ENCODE results near the gene TANK. TPM values are rescaled to one million over a fixed set of nuclear protein-coding genes. Genes with fewer than 3 reads are reported as not detected.
A peak's percentile ranks its signal among the peaks of the same experiment; 100 is the strongest.
"Not testable (repeated sequence)": the region's sequence is repeated elsewhere in the genome, so short reads cannot be mapped to it uniquely, and the experiment has no call there.

The TANK gene
- total RNA-seq, 1 donor from 2014 or later: 34.4 TPM

GRCh38 chr2:161243312-161243711, 83.1 kb downstream of the TANK start:
- H3K27me3 Mint-ChIP-seq: peaks cover 30% of the 10 kb centered on the region
- H3K4me1 Mint-ChIP-seq (ENCODE audit: unreplicated experiment): peaks cover 22% of the 10 kb centered on the region
- H3K9me3 Mint-ChIP-seq: no peaks in the 10 kb centered on the region
- no peak overlapping the region for H3K4me3 Mint-ChIP-seq
- H3K27ac Mint-ChIP-seq: no peak overlapping the region
- no peak for DNase-seq (ENCODE audit: extremely low spot score, unreplicated experiment)
- no peaks in the 10 kb centered on the region for H3K36me3 Mint-ChIP-seq
- TF ChIP-seq, protein P1, sequence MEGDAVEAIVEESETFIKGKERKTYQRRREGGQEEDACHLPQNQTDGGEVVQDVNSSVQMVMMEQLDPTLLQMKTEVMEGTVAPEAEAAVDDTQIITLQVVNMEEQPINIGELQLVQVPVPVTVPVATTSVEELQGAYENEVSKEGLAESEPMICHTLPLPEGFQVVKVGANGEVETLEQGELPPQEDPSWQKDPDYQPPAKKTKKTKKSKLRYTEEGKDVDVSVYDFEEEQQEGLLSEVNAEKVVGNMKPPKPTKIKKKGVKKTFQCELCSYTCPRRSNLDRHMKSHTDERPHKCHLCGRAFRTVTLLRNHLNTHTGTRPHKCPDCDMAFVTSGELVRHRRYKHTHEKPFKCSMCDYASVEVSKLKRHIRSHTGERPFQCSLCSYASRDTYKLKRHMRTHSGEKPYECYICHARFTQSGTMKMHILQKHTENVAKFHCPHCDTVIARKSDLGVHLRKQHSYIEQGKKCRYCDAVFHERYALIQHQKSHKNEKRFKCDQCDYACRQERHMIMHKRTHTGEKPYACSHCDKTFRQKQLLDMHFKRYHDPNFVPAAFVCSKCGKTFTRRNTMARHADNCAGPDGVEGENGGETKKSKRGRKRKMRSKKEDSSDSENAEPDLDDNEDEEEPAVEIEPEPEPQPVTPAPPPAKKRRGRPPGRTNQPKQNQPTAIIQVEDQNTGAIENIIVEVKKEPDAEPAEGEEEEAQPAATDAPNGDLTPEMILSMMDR (conservative IDR thresholded peaks at IDR 0.05): no peak

GRCh38 chr2:161243905-161244304, 83.7 kb downstream of the TANK start:
- Mint-ChIP-seq H3K9me3 (no peaks in the 10 kb centered on the region), H3K27ac (peak overlapping the region; percentile 87), H3K4me1 (ENCODE audit: unreplicated experiment) (peaks cover 21% of the 10 kb centered on the region), H3K36me3 (no peaks in the 10 kb centered on the region), H3K4me3 (peak overlapping the region; percentile 86), H3K27me3 (peaks cover 27% of the 10 kb centered on the region)
- DNase-seq (ENCODE audit: extremely low spot score, unreplicated experiment): no peak
- TF ChIP-seq, protein P1 (conservative IDR thresholded peaks at IDR 0.05): no peak

DNA sequence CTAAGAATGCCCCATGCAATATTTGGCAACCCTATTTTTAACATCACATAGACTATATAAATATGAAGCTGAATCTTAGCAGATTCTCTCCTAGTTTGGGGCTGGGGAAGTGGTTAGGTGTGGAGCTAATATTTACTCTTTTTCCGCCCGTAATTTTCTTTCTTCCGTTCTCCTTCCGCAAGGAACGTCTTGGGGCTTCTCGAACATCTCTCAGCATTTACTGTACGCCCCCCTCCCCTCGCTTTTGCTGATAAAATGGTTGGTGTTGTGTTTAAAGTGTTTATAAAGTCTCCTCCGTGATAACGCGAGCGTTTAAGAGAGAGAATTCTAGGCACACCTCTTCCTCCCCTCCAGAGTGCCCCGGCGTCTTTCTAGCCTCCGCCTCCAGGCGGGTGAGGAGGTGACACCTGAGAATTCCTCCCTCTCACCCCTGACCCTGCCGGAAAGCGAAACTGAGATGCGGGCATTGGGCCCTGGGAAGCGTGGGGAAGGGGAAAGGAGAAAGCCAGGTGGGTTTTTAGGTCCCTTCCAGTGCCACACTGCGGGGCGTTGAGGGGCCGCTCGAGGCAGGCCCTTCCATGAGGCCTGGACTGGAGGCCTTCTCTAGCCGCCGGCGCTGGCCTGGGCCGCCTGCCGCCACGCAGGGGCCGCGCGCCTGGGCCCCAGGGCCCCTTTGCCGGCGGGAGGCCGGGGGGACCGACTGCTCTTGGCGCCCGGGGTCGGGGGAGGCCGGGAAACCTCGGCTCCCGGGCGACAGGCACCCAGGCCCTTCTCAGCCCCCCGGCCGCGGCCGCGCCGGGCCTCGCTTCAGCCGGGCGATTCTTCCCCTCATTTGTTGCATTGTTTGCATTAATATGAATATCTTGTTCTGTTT, 84.4 kb downstream of the TANK start:
- DNase-seq (ENCODE audit: extremely low spot score, unreplicated experiment); H3K9me3 Mint-ChIP-seq; H3K36me3 Mint-ChIP-seq: not testable (repeated sequence)
- Mint-ChIP-seq H3K4me3 (peak overlapping the region; percentile 87), H3K27me3 (peaks cover 27% of the 10 kb centered on the region), H3K4me1 (ENCODE audit: unreplicated experiment) (peaks cover 20% of the 10 kb centered on the region), H3K27ac (peak overlapping the region; percentile 87)

GRCh38 chr2:161245261-161245553, 85.0 kb downstream of the TANK start:
- Mint-ChIP-seq H3K27me3 (peaks cover 24% of the 10 kb centered on the region), H3K36me3 (no peaks in the 10 kb centered on the region), H3K9me3 (no peaks in the 10 kb centered on the region), H3K4me1 (ENCODE audit: unreplicated experiment) (peaks cover 16% of the 10 kb centered on the region), H3K27ac (peak overlapping the region; percentile 79), H3K4me3 (peak overlapping the region; percentile 87)
- no peak for DNase-seq (ENCODE audit: extremely low spot score, unreplicated experiment)
- TF ChIP-seq, protein P1 (conservative IDR thresholded peaks at IDR 0.05): no peak

- H3K9me3 Mint-ChIP-seq: no peaks in the 10 kb centered on the region
- H3K4me3 Mint-ChIP-seq: peak overlapping the region; percentile 87
- H3K36me3 Mint-ChIP-seq: no peaks in the 10 kb centered on the region
- H3K4me1 Mint-ChIP-seq (ENCODE audit: unreplicated experiment): peaks cover 16% of the 10 kb centered on the region
- H3K27ac Mint-ChIP-seq: peak overlapping the region; percentile 30
- peaks cover 24% of the 10 kb centered on the region for H3K27me3 Mint-ChIP-seq
- TF ChIP-seq, protein P1 (conservative IDR thresholded peaks at IDR 0.05): no peak
- no peak for DNase-seq (ENCODE audit: extremely low spot score, unreplicated experiment)
These were observed 85.4 kb downstream of the TANK start for GRCh38 chr2:161245671-161246070.

DNA sequence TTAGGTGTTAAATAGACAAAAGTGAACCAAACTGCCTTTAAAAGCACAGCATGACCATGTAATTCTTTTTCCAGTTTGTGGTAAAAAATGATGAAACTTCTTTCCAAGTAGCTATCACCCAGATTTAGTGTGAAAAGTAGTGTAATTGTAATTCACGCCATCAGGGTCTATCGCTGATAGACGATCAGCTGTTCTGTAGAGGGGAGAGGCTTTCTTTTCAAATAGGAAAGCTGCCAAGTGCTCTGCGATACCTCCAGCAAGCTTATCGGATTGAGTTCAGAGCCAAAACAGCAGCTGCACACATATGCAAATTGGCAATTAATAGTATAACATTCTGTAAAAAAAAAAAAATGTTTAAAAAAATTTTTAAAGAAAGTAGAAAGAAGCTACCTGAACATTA, 86.1 kb downstream of the TANK start:
- H3K27me3 Mint-ChIP-seq: peaks cover 24% of the 10 kb centered on the region

More for the DNA sequence above, 86.1 kb downstream of the TANK start:
- peaks cover 16% of the 10 kb centered on the region for H3K4me1 Mint-ChIP-seq (ENCODE audit: unreplicated experiment)
- H3K27ac Mint-ChIP-seq: peak overlapping the region; percentile 30
- H3K36me3 Mint-ChIP-seq: no peaks in the 10 kb centered on the region
- peak overlapping the region; percentile 67 for H3K4me3 Mint-ChIP-seq
- no peak for DNase-seq (ENCODE audit: extremely low spot score, unreplicated experiment)
- no peaks in the 10 kb centered on the region for H3K9me3 Mint-ChIP-seq
- TF ChIP-seq, protein P1 (conservative IDR thresholded peaks at IDR 0.05): no peak
